ENCODE data around the gene CXCL8.

GRCh38 chr4:73765296-73765695 is 24.9 kb downstream of the CXCL8 start:
- TF ChIP-seq CTCF (IDR thresholded peaks at IDR 0.05) = no peak
- no peak for TF ChIP-seq POLR2A (IDR thresholded peaks at IDR 0.05)
